Tibial nerve (tissue), 4 donors: ENCODE measurements around the gene PRKAR1A. TPM values are rescaled to one million over a fixed set of nuclear protein-coding genes. Genes with fewer than 3 reads are reported as not detected.
A peak's percentile ranks its signal among the peaks of the same experiment; 100 is the strongest.

Experiments used
- DNase-seq, 2 donors: peaks; one replicate each; pipeline ENCODE4 v3.0.0-alpha.2; 2019; ENCODE audit warnings: low spot score in 2 of 2
- H3K27ac ChIP-seq, 4 donors: fragments of 200-600 bp; sonication (generic) in 3 of 4; one replicate each; pipeline ENCODE4 v1.5.1; 2017 to 2019; ENCODE audit warnings: mild to moderate bottlenecking in 1 of 4
- H3K27me3 ChIP-seq, 2 donors: fragments of 200-600 bp; sonication (generic) in 1 of 2; one replicate each; pipeline versions ENCODE4 v1.5.1 to v1.6.0; 2017 to 2019
- H3K36me3 ChIP-seq, 3 donors: fragments of 200-600 bp; sonication (generic); one replicate each; pipeline ENCODE4 v1.5.1; 2018 to 2019
- H3K4me1 ChIP-seq, 4 donors: fragments of 200-600 bp; sonication (generic) in 3 of 4; one replicate each; pipeline ENCODE4 v1.5.1; 2017 to 2019
- H3K4me3 ChIP-seq, 4 donors: fragments of 200-600 bp; sonication (generic) in 3 of 4; one replicate each; pipeline ENCODE4 v1.5.1; 2017 to 2019; ENCODE audit warnings: mild to moderate bottlenecking in 1 of 4, moderate library complexity in 1 of 4
- H3K9me3 ChIP-seq, 4 donors: fragments of 200-600 bp; sonication (generic) in 3 of 4; one replicate each; pipeline ENCODE4 v1.5.1; 2017 to 2019
- EP300 ChIP-seq, 2 donors: sonication (generic); formaldehyde crosslinking; IDR thresholded peaks; one replicate each; pipeline ENCODE4 v1.6.1; 2017; ENCODE audit warnings: antibody characterized with exemption in 2 of 2, mild to moderate bottlenecking in 1 of 2
- POLR2A ChIP-seq, 2 donors: fragments of 450-650 bp; IDR thresholded peaks; one replicate each; pipeline ENCODE4 v1.6.1; 2017; ENCODE audit warnings: antibody characterized with exemption in 2 of 2, mild to moderate bottlenecking in 2 of 2, moderate library complexity in 2 of 2
- WGBS, 2 donors: methylation state at CpG; one replicate each; pipeline ENCODE4 v1.1.5; 2018; 5-methylcytosine and 5-hydroxymethylcytosine counted together
- total RNA-seq, 4 donors: library from RNA; depleted of rRNA; stranded (reverse); fragments of >200 nt; gene quantifications; one replicate each; pipeline ENCODE4 v1.1.0, GENCODE V29; 2016
- TF ChIP-seq, protein P1 (sequence below), 5 experiments: fragments of 200-600 bp in 3 of 5; fragments of 450-650 bp in 2 of 5; sonication (generic) in 3 of 5; IDR thresholded peaks; one replicate each; pipeline ENCODE4 v1.5.1; 2016 to 2019; ENCODE audit warnings: antibody characterized with exemption in 5 of 5, mild to moderate bottlenecking in 3 of 5, moderate library complexity in 2 of 5

PRKAR1A gene
- total RNA-seq, 4 donors from 2014 or later = 327 to 494 (median 406) TPM

DNA sequence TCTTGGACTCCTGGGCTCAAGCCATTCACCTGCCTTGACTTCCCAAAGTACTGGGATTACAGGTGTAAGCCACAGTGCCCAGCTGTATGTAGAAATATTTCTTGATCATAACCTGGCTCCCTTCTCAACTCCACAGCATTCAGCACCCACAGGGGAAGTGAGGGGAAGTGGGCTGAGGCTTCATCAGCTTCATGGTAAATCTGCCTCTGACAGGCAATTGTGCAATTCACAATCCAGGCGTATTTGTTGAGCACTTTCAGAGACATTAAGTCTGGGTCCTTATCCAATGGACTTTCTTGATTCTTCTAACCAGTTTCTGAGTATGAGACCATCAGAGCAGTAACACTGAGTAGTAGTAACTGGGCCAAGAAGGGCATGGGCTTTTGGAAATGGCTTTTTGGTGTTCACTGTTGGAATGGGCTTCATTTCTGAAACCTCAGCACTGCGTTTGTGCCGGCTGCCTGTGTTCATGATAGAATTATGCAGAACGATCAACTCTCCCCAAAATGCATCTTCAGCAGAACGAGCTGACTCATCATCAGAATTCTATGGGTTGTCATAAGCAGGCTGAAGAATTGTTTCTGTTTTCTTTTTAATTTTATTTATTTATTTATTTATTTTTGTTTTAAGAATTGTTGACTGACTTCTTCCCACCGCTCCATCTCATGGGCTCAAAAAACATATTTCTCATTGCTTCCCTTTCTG is 60.1 kb downstream of the PRKAR1A start:
- H3K27me3 ChIP-seq = no peaks in the 10 kb centered on the region
- DNase-seq = no peak
- H3K27ac ChIP-seq = no peak overlapping the region
- H3K9me3 ChIP-seq = no peaks in the 10 kb centered on the region
- H3K36me3 ChIP-seq = no peaks in the 10 kb centered on the region
- peaks cover 0 to 14% (median 6%) of the 10 kb centered on the region in 4 donors for H3K4me1 ChIP-seq
- no peak overlapping the region for H3K4me3 ChIP-seq
- TF ChIP-seq POLR2A (IDR thresholded peaks at IDR 0.05) (no peak), EP300 (IDR thresholded peaks at IDR 0.05) (no peak)
- TF ChIP-seq, protein P1, sequence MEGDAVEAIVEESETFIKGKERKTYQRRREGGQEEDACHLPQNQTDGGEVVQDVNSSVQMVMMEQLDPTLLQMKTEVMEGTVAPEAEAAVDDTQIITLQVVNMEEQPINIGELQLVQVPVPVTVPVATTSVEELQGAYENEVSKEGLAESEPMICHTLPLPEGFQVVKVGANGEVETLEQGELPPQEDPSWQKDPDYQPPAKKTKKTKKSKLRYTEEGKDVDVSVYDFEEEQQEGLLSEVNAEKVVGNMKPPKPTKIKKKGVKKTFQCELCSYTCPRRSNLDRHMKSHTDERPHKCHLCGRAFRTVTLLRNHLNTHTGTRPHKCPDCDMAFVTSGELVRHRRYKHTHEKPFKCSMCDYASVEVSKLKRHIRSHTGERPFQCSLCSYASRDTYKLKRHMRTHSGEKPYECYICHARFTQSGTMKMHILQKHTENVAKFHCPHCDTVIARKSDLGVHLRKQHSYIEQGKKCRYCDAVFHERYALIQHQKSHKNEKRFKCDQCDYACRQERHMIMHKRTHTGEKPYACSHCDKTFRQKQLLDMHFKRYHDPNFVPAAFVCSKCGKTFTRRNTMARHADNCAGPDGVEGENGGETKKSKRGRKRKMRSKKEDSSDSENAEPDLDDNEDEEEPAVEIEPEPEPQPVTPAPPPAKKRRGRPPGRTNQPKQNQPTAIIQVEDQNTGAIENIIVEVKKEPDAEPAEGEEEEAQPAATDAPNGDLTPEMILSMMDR (IDR thresholded peaks at IDR 0.05) = no peak
- WGBS, 2 donors = 84 to 92% methylated on average over 6 of the region's 6 CpGs

GRCh38 chr17:68573338-68573737 is 61.1 kb downstream of the PRKAR1A start:
- TF ChIP-seq EP300 (IDR thresholded peaks at IDR 0.05) (no peak), POLR2A (IDR thresholded peaks at IDR 0.05) (no peak)
- TF ChIP-seq, protein P1 (IDR thresholded peaks at IDR 0.05) = no peak
- Histone ChIP-seq H3K27ac (no peak overlapping the region), H3K9me3 (no peaks in the 10 kb centered on the region), H3K36me3 (no peaks in the 10 kb centered on the region), H3K27me3 (no peaks in the 10 kb centered on the region), H3K4me1 (peaks cover 0 to 19% (median 9%) of the 10 kb centered on the region in 4 donors), H3K4me3 (no peak overlapping the region)
- 94 to 100% methylated on average over 1 of the region's 1 CpG for WGBS, 2 donors
- DNase-seq = no peak

- no peak for DNase-seq
- H3K27ac ChIP-seq = peak overlapping the region in 1 of 4 donors; percentile 60
- H3K9me3 ChIP-seq = no peaks in the 10 kb centered on the region
- no peaks in the 10 kb centered on the region for H3K36me3 ChIP-seq
- H3K4me3 ChIP-seq = no peak overlapping the region
- peaks cover 0 to 44% (median 26%) of the 10 kb centered on the region in 4 donors for H3K4me1 ChIP-seq
- TF ChIP-seq, protein P1 (IDR thresholded peaks at IDR 0.05) = no peak
- TF ChIP-seq POLR2A (IDR thresholded peaks at IDR 0.05) (no peak), EP300 (IDR thresholded peaks at IDR 0.05) (no peak)
- H3K27me3 ChIP-seq = no peaks in the 10 kb centered on the region
- 95 to 100% methylated on average over 2 of the region's 2 CpGs for WGBS, 2 donors
Measured at GRCh38 chr17:68576137-68576536, 63.9 kb downstream of the PRKAR1A start.

GRCh38 chr17:68576811-68577496 is 64.7 kb downstream of the PRKAR1A start:
- H3K4me1 ChIP-seq = peaks cover 0 to 44% (median 26%) of the 10 kb centered on the region in 4 donors
- no peaks in the 10 kb centered on the region for H3K36me3 ChIP-seq
- no peaks in the 10 kb centered on the region for H3K9me3 ChIP-seq
- H3K27ac ChIP-seq = peak overlapping the region in 2 of 4 donors; percentile 4 to 60
- H3K4me3 ChIP-seq = no peak overlapping the region
- H3K27me3 ChIP-seq = no peaks in the 10 kb centered on the region
- TF ChIP-seq EP300 (IDR thresholded peaks at IDR 0.05) (peak in 1 of 2 donors; percentile 52), POLR2A (IDR thresholded peaks at IDR 0.05) (no peak)
- 52 to 66% methylated on average over 8 of the region's 8 CpGs for WGBS, 2 donors
- DNase-seq = peak in 1 of 2 donors; percentile 50

DNA sequence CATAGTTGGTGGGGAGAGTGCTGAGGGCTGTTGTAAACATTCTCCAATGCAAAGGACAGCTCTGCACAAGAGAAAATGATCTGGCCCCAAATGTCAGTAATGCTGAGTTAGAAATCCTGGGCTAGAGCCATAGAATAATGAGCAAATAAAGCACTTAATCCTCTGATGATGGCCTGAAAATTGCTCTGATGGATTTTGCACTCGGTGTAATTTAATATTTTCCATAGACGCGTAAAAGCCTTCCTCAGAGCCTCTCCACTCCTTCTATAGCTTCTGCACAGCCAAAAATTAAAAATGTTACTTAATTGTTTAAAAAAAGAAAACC is 65.2 kb downstream of the PRKAR1A start:
- TF ChIP-seq EP300 (IDR thresholded peaks at IDR 0.05) = no peak
- no peak for TF ChIP-seq POLR2A (IDR thresholded peaks at IDR 0.05)
- TF ChIP-seq, protein P1 (IDR thresholded peaks at IDR 0.05) = no peak
- no peak for DNase-seq
- no peaks in the 10 kb centered on the region for H3K9me3 ChIP-seq
- H3K4me3 ChIP-seq = no peak overlapping the region
- H3K4me1 ChIP-seq = peaks cover 0 to 44% (median 26%) of the 10 kb centered on the region in 4 donors
- H3K27ac ChIP-seq = no peak overlapping the region
- WGBS, 2 donors = 63 to 82% methylated on average over 3 of the region's 3 CpGs
- H3K36me3 ChIP-seq = no peaks in the 10 kb centered on the region
- H3K27me3 ChIP-seq = no peaks in the 10 kb centered on the region
